ENCODE results near the gene CYTH3.

Gene CYTH3

GRCh38 chr7:6143997-6144396 is 128.4 kb downstream of the CYTH3 start:
- no peak for TF ChIP-seq CTCF (IDR thresholded peaks at IDR 0.05; ENCODE audit: low read depth, low read length)
- H3K4me3 ChIP-seq (ENCODE audit: low read depth, low read length), result no peak overlapping the region

GRCh38 chr7:6142871-6143380 is 129.5 kb downstream of the CYTH3 start:
- no peak for TF ChIP-seq CTCF (IDR thresholded peaks at IDR 0.05; ENCODE audit: low read depth, low read length)
- no peak overlapping the region for H3K4me3 ChIP-seq (ENCODE audit: low read depth, low read length)

GRCh38 chr7:6139189-6139996 is 133.0 kb downstream of the CYTH3 start:
- TF ChIP-seq CTCF (IDR thresholded peaks at IDR 0.05; ENCODE audit: low read depth, low read length), result no peak
- H3K4me3 ChIP-seq (ENCODE audit: low read depth, low read length), result no peak overlapping the region

- no peak for TF ChIP-seq CTCF (IDR thresholded peaks at IDR 0.05; ENCODE audit: low read depth, low read length)
- H3K4me3 ChIP-seq (ENCODE audit: low read depth, low read length), result no peak overlapping the region
These were observed 135.9 kb downstream of the CYTH3 start for GRCh38 chr7:6136475-6136874.

GRCh38 chr7:6133249-6133648 is 139.2 kb downstream of the CYTH3 start:
- no peak for TF ChIP-seq CTCF (IDR thresholded peaks at IDR 0.05; ENCODE audit: low read depth, low read length)
- no peak overlapping the region for H3K4me3 ChIP-seq (ENCODE audit: low read depth, low read length)

- H3K4me3 ChIP-seq (ENCODE audit: low read depth, low read length), result no peak overlapping the region
- no peak for TF ChIP-seq CTCF (IDR thresholded peaks at IDR 0.05; ENCODE audit: low read depth, low read length)
These were observed 142.3 kb downstream of the CYTH3 start for GRCh38 chr7:6130007-6130587.

- H3K4me3 ChIP-seq (ENCODE audit: low read depth, low read length), result no peak overlapping the region
- no peak for TF ChIP-seq CTCF (IDR thresholded peaks at IDR 0.05; ENCODE audit: low read depth, low read length)
These were observed 144.2 kb downstream of the CYTH3 start for GRCh38 chr7:6128205-6128604.

All from WI38 (cell line).